Measurements from ENCODE around the gene KCTD11.

GRCh38 chr17:7311110-7311705 lies 40.8 kb upstream of the KCTD11 start:
- TF ChIP-seq CTCF (conservative IDR thresholded peaks at IDR 0.05; ENCODE audit: low read depth, low read length) (no peak), EZH2 (IDR thresholded peaks at IDR 0.05; ENCODE audit: borderline replicate concordance, low read depth, low read length, poor library complexity, severe bottlenecking) (no peak)

All from A673 (cell line).